GOT3 (cell line): ENCODE measurements around the gene NEFH.
"Not testable (repeated sequence)": the region's sequence is repeated elsewhere in the genome, so short reads cannot be mapped to it uniquely, and the experiment has no call there.

ENCODE experiments used
- DNase-seq: peaks from one replicate; lab custom pipeline; 2025; ENCODE audit warnings: mixed read lengths; lab: John Stamatoyannopoulos, UW

NEFH gene, protein sequence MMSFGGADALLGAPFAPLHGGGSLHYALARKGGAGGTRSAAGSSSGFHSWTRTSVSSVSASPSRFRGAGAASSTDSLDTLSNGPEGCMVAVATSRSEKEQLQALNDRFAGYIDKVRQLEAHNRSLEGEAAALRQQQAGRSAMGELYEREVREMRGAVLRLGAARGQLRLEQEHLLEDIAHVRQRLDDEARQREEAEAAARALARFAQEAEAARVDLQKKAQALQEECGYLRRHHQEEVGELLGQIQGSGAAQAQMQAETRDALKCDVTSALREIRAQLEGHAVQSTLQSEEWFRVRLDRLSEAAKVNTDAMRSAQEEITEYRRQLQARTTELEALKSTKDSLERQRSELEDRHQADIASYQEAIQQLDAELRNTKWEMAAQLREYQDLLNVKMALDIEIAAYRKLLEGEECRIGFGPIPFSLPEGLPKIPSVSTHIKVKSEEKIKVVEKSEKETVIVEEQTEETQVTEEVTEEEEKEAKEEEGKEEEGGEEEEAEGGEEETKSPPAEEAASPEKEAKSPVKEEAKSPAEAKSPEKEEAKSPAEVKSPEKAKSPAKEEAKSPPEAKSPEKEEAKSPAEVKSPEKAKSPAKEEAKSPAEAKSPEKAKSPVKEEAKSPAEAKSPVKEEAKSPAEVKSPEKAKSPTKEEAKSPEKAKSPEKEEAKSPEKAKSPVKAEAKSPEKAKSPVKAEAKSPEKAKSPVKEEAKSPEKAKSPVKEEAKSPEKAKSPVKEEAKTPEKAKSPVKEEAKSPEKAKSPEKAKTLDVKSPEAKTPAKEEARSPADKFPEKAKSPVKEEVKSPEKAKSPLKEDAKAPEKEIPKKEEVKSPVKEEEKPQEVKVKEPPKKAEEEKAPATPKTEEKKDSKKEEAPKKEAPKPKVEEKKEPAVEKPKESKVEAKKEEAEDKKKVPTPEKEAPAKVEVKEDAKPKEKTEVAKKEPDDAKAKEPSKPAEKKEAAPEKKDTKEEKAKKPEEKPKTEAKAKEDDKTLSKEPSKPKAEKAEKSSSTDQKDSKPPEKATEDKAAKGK

DNA sequence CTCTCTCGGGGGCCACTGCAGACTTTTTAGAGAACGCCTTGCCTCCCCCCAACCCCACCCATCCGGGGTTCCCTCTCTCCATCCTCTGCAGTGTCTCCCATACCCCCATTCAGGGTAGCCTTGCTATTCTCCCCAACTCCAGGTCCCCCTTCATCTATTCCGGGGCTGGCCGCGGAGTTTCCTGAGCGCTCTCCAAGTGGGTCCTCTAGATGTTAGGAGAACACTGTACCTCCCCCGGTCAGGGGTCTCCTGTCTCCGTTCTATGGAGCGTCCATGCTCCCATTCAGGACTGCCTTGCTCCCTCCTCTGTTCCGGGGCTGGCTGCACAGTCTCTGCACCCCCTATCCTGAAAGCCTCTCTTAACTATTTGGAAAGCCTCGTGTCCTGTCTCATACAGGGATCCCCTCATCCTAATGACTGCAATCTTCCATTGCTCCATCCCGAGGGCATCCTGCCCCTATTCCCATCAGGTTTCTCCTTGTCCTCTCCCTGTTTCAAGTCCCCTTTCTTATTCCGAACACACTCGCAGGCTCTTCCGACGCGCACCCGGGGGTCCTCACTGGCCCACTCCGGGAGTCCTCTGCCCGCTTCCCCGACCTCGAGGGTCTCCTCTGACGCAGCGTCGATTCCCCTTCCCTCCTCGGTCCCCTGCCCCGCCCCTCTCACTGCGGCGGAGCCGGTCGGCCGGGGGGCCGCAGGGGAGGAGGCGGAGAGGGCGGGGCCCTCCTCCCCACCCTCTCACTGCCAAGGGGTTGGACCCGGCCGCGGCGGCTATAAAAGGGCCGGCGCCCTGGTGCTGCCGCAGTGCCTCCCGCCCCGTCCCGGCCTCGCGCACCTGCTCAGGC, at the start of gene NEFH:
NEFH (plus strand) TSS at position 802 of the 845 bp plus-strand sequence. CDS start 45 bp downstream, outside the sequence.
- no peak for DNase-seq

- DNase-seq, result no peak
These were observed 48.0 kb upstream of the NEFH start for GRCh38 chr22:29431986-29432385.

DNA sequence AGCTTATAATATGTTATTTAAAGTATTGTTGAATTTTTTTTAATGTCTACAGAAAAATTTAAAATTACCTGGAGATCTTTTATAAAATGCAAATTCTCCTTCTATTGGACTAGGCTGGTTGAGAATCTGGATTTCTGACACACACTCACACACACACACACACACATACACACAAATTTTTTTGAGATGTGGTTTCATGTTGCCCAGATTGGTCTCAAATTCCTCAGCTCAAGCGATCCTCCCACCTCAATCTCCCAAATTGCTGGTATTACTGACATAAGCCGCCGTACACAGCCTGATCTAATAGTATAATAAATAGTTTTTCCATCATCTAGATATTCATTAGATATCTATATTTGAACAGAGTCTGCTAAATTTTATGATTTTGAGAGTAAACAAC, 46.2 kb upstream of the NEFH start:
- no peak for DNase-seq

DNA sequence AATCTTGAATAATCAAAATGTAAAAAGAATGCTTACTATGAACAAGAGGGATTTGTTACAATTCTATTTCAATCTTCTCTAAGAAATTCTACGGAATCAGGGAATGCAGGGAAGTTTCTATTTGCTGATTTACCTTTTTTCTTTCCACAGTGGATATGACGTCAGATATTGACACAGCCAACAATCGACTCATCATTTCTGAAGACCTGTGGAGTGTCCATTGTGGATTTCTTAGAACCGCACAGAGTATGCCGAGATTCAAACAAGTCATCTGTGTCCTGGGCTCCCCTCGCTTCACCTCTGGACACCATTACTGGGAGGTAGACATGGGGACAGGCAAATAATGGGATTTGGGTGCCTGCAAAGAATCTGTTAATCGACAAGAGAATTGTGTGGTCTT, 45.7 kb upstream of the NEFH start:
- DNase-seq, result no peak

GRCh38 chr22:29435236-29436136, 44.5 kb upstream of the NEFH start:
- no peak for DNase-seq

DNA sequence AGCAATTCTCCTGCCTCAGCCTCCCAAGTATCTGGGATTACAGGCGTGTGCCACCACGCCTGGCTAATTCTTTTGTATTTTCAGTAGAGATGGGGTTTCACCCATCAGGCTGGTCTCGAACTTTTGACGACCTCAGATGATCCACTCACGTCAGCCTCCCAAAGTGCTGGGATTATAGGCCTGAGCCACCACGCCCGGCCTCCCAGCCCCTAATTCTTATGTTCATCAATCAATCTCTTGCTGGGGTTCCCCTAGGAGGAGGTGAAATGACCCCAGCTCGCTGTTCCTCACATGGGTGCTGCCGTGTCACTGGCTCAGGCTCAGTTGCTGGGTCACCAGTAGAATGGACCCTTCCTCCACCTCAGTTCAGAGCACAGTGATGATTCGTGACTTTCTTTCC, 41.7 kb upstream of the NEFH start, which contains the start of gene RFPL1:
RFPL1 (plus strand) TSS at position 301 of the 400 bp plus-strand sequence.
- not testable (repeated sequence) for DNase-seq

DNA sequence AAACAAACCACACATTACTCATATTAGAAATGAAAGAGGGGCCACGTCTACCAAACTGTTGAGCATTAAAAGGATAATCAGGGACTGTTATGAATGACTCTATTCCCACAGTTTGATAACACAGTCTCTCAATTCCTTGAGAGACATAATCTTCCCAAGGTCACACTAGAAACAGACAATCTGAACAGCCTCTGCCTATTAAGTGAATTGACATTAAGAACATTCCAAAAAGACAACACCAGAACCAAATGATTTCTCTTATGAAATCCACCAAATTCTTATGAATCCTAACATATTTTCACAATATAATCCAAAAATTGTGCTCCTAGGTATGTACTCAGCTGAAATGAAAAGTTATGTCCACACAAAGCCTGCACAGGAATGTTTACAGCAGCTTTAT, 37.0 kb upstream of the NEFH start:
- no peak for DNase-seq

DNA sequence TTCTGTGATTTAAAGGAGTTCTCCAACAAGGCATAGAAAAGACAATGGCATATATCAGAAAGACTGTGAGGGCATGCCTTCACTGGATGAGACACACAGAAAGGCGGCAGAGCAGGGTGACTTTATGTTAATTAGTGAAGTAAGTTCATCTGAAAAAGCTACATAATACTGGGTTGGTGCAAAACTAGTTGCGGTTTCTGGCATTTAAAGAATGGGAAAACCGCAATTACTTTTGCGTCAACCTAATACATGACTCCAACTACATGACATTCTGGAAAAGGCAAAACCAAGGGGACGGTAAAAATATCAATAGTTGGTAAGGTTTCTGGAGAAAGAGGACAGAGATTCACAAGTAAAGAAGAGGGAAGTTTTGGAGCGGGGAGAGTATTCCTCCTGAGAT, 36.6 kb upstream of the NEFH start:
- DNase-seq, result no peak

- no peak for DNase-seq
These were observed 35.9 kb upstream of the NEFH start for GRCh38 chr22:29443861-29444792.

GRCh38 chr22:29445508-29445907, 34.5 kb upstream of the NEFH start:
- DNase-seq, result no peak

- DNase-seq, result no peak
These were observed 32.1 kb upstream of the NEFH start for GRCh38 chr22:29447906-29448305.

GRCh38 chr22:29449296-29449875, 30.6 kb upstream of the NEFH start:
- no peak for DNase-seq

DNA sequence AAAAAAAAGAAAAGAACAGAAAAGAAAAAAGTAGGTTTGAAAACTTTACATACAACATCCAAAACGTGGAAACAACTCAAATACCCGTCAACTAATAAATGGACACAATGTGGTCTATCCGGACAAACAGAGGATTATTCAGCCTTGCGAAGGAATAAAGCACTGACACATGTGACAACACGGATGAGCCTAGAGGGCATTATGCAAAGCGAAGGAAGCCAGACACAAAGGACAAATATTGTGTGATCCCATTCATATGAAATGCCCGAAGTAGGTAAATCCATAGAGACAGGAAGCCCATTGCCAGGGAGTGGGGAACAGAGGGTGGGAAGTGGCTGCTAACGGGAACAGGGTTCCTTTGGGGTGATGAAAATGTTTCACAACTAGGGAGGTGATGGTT, 29.8 kb upstream of the NEFH start:
- DNase-seq, result no peak

DNA sequence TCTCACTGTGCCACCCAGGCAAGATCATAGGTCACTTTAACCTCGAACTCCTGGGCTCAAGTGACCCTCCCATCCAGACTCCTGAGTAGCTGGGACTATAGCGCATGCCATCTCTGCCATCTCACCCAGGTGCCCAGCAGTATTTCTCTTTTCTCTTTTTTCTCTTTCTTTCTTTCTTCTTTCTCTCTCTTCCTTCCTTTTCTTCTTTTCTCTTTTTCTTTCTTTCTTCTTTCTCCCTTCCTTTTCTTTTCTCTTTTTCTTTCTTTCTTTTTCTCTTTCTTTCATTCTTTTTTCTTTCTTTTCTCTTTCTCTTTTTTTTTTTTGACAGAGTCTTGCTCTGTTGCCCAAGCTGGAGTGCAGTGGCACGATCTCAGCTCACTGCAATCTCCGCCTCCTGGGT, 28.2 kb upstream of the NEFH start:
- no peak for DNase-seq

GRCh38 chr22:29454276-29454675, 25.7 kb upstream of the NEFH start:
- DNase-seq, result no peak

- DNase-seq, result no peak
These were observed 23.8 kb upstream of the NEFH start for GRCh38 chr22:29456211-29456671.

- no peak for DNase-seq
These were observed 22.3 kb upstream of the NEFH start for GRCh38 chr22:29457730-29458129.

GRCh38 chr22:29458551-29458950, 21.5 kb upstream of the NEFH start:
- no peak for DNase-seq

DNA sequence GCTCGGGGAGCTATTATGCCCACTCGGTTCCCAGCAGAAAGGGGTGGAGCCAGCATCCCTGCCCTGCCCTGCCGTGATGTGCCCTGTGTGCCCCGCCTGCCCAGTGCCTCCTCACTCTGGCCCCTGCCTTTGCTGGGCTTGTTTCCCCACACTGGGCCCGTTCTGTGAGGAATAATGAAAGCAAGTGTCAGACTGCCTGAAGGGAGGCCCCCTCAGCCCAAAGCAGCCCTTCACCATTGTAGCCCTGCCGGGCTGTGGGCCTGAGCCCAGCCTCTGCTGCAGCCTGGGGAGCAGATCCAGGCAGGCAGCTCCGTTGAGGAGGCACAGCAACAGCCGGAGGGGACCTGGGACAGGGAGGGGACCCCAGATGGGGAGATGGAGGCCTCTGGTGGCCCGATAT, 20.2 kb upstream of the NEFH start:
- no peak for DNase-seq
